SK-N-SH (cell line): Measurements from ENCODE around the gene ZNF879. TPM values are rescaled to one million over a fixed set of nuclear protein-coding genes. Genes with fewer than 3 reads are reported as not detected.

ENCODE experiments used
- CTCF ChIA-PET: fragments of 300-600, 350-600 bp; formaldehyde crosslinking; extraction: SDS; loops from one replicate; lab custom pipeline; 2021; lab: Yijun Ruan, JAX
- POLR2A ChIA-PET: fragments of 350-600 bp; sonication (Branson Sonifier 250); formaldehyde crosslinking; extraction: SDS; loops from one replicate; lab custom pipeline; 2020; ENCODE audit warnings: antibody characterized with exemption, inconsistent platforms; lab: Yijun Ruan, JAX
- DNase-seq: peaks from one replicate; pipeline ENCODE4 v3.0.0; 2012
- H2AFZ ChIP-seq: fragments of 200-600 bp; sonication (generic); 2 replicates; pipeline ENCODE4 v1.8.1; 2016; ENCODE audit warnings: antibody characterized with exemption, mild to moderate bottlenecking, low read depth
- H3F3A ChIP-seq: fragments of 200-600 bp; sonication (generic); replicated peaks from 2 replicates; pipeline ENCODE3; 2016; ENCODE audit warnings: antibody characterized with exemption, mild to moderate bottlenecking; ENCODE audit not compliant: insufficient read depth
- H3K27ac ChIP-seq, 2 experiments: fragments of 200-500 bp in 1 of 2; fragments of 200-600 bp in 1 of 2; sonication (Bioruptor generic) in 1 of 2; sonication (generic), shearing (Covaris generic) in 1 of 2; 2 replicates each; pipeline versions ENCODE4 v1.5.1 to v1.6.1; 2014 to 2016; ENCODE audit warnings: low read depth in 2 of 2, inconsistent platforms in 1 of 2, low read length in 1 of 2, mild to moderate bottlenecking in 1 of 2, mixed read lengths in 1 of 2
- H3K27me3 ChIP-seq: fragments of 200-600 bp; sonication (generic), shearing (Covaris generic); 2 replicates; pipeline ENCODE4 v1.6.1; 2016; ENCODE audit warnings: mixed run types; ENCODE audit not compliant: insufficient read depth
- H3K36me3 ChIP-seq, 2 experiments: fragments of 200-500 bp in 1 of 2; fragments of 200-600 bp in 1 of 2; sonication (Bioruptor generic) in 1 of 2; sonication (generic) in 1 of 2; replicated peaks in 1 of 2; 2 replicates each; pipeline versions ENCODE3 to v1.5.1; 2014 to 2016; ENCODE audit warnings: low read length in 1 of 2, mild to moderate bottlenecking in 1 of 2; ENCODE audit not compliant: insufficient read depth in 2 of 2, control insufficient read depth in 1 of 2
- H3K4me1 ChIP-seq, 2 experiments: fragments of 200-500 bp in 1 of 2; fragments of 200-600 bp in 1 of 2; sonication (Bioruptor generic) in 1 of 2; sonication (generic), shearing (Covaris generic) in 1 of 2; 2 replicates each; pipeline versions ENCODE4 v1.5.1 to v1.6.1; 2014 to 2016; ENCODE audit warnings: low read depth in 1 of 2, low read length in 1 of 2, mixed run types in 1 of 2; ENCODE audit not compliant: insufficient read depth in 2 of 2, control insufficient read depth in 1 of 2
- H3K4me2 ChIP-seq: fragments of 200-600 bp; sonication (generic), shearing (Covaris generic); 2 replicates; pipeline ENCODE4 v1.6.1; 2017; ENCODE audit warnings: mixed run types
- H3K4me3 ChIP-seq, 2 experiments: fragments of 200-500 bp in 1 of 2; fragments of 200-600 bp in 1 of 2; sonication (Bioruptor generic) in 1 of 2; sonication (generic), shearing (Covaris generic) in 1 of 2; 2 replicates each; pipeline versions ENCODE4 v1.5.1 to v1.8.1; 2014 to 2016; ENCODE audit warnings: low read depth in 2 of 2, inconsistent platforms in 1 of 2, low read length in 1 of 2, mild to moderate bottlenecking in 1 of 2, mixed read lengths in 1 of 2, moderate library complexity in 1 of 2
- H3K79me2 ChIP-seq: fragments of 200-600 bp; sonication (generic); 2 replicates; pipeline ENCODE4 v1.8.1; 2017; ENCODE audit warnings: mild to moderate bottlenecking; ENCODE audit not compliant: insufficient read depth
- H3K9ac ChIP-seq: fragments of 200-600 bp; sonication (generic); 2 replicates; pipeline ENCODE4 v1.6.1; 2017; ENCODE audit warnings: mixed run types
- H3K9me2 ChIP-seq: fragments of 200-600 bp; sonication (generic); 2 replicates; pipeline ENCODE4 v1.6.1; 2017; ENCODE audit warnings: mixed run types
- H3K9me3 ChIP-seq: fragments of 200-600 bp; sonication (generic); 2 replicates; pipeline ENCODE4 v1.6.1; 2017; ENCODE audit warnings: mixed run types, mild to moderate bottlenecking, moderate library complexity
- H4K20me1 ChIP-seq: fragments of 200-600 bp; sonication (generic); 2 replicates; pipeline ENCODE4 v1.6.1; 2017; ENCODE audit warnings: mild to moderate bottlenecking, mixed run types; ENCODE audit not compliant: insufficient read depth
- FOXJ3 ChIP-seq: sonication (generic); formaldehyde crosslinking; IDR thresholded peaks from 2 replicates; pipeline ENCODE4 v1.5.1; 2020; ENCODE audit warnings: mild to moderate bottlenecking, missing genetic modification reagents
- GABPA ChIP-seq: IDR thresholded peaks from 2 replicates; pipeline ENCODE4 v1.4.0; 2012; ENCODE audit warnings: low read depth, mild to moderate bottlenecking
- MEF2A ChIP-seq: IDR thresholded peaks from 2 replicates; pipeline ENCODE4 v1.4.0; 2012; ENCODE audit warnings: low read depth, borderline replicate concordance
- MXI1 ChIP-seq: IDR thresholded peaks from 2 replicates; pipeline ENCODE4 v1.6.1; 2012; ENCODE audit warnings: mild to moderate bottlenecking, low read depth, low read length, improper control_type of control experiment
- REST ChIP-seq: IDR thresholded peaks from 2 replicates; pipeline ENCODE4 v1.6.1; 2012; ENCODE audit warnings: mild to moderate bottlenecking, low read depth, low read length, moderate library complexity
- RXRA ChIP-seq: IDR thresholded peaks from 2 replicates; pipeline ENCODE4 v1.4.0; 2012; ENCODE audit warnings: low read depth, mild to moderate bottlenecking, borderline replicate concordance
- SIN3A ChIP-seq: IDR thresholded peaks from 2 replicates; pipeline ENCODE4 v1.6.1; 2012; ENCODE audit warnings: low read depth, mild to moderate bottlenecking, low read length, moderate library complexity, borderline replicate concordance
- USF2 ChIP-seq: fragments of 150-350 bp; IDR thresholded peaks from 2 replicates; pipeline ENCODE4 v1.6.1; 2017; ENCODE audit warnings: antibody characterized with exemption, low read length, low read depth, borderline replicate concordance
- WGBS: methylation state at CpG from one replicate; pipeline ENCODE4 v1.1.6; 2017; ENCODE audit warnings: low lambda C conversion rate; 5-methylcytosine and 5-hydroxymethylcytosine counted together
- polyA plus RNA-seq, 3 experiments: library from polyadenylated mRNA; depleted of rRNA; stranded (reverse); fragments of >200 nt; gene quantifications; 2 replicates each; pipeline ENCODE4 v1.2.3, GENCODE V29; 2012
- TF ChIP-seq, protein P1 (sequence below): fragments of 200-600 bp; sonication (generic); IDR thresholded peaks from 2 replicates; pipeline ENCODE4 v1.6.1; 2017; ENCODE audit warnings: antibody characterized with exemption, mild to moderate bottlenecking, moderate library complexity
- TF ChIP-seq, protein P2 (sequence below): IDR thresholded peaks from 2 replicates; pipeline ENCODE4 v1.4.0; 2012; ENCODE audit warnings: low read depth, borderline replicate concordance
- TF ChIP-seq, protein P3 (sequence below): IDR thresholded peaks from 2 replicates; pipeline ENCODE4; 2012
- TF ChIP-seq, protein P4 (sequence below): fragments of 150-350 bp; IDR thresholded peaks from 2 replicates; pipeline ENCODE4 v1.6.1; 2016; ENCODE audit warnings: mild to moderate bottlenecking, low read depth, low read length

The ZNF879 gene
- polyA plus RNA-seq, 1 of the 3 experiments (the other 2 are of a cell fraction) = 0.44 TPM

- Histone ChIP-seq H3K36me3 (no peaks in the 10 kb centered on the region), H3K27me3 (no peaks in the 10 kb centered on the region), H3F3A (no peaks in the 10 kb centered on the region), H3K27ac (no peak overlapping the region), H3K4me3 (no peak overlapping the region), H3K4me2 (no peak overlapping the region), H3K9me3 (no peaks in the 10 kb centered on the region), H3K79me2 (no peaks in the 10 kb centered on the region), H4K20me1 (no peaks in the 10 kb centered on the region), H3K9ac (no peak overlapping the region), H3K4me1 (no peaks in the 10 kb centered on the region), H2AFZ (no peak overlapping the region), H3K9me2 (no peaks in the 10 kb centered on the region)
- 40% methylated on average over 7 of the region's 9 CpGs for WGBS
- POLR2A ChIA-PET = no interaction called here
- DNase-seq = no peak
- TF ChIP-seq FOXJ3 (CRISPR knock-in tag) (no peak), SIN3A (no peak), GABPA (no peak), RXRA (no peak), MEF2A (no peak), USF2 (no peak), REST (no peak), MXI1 (no peak)
- TF ChIP-seq, protein P1, sequence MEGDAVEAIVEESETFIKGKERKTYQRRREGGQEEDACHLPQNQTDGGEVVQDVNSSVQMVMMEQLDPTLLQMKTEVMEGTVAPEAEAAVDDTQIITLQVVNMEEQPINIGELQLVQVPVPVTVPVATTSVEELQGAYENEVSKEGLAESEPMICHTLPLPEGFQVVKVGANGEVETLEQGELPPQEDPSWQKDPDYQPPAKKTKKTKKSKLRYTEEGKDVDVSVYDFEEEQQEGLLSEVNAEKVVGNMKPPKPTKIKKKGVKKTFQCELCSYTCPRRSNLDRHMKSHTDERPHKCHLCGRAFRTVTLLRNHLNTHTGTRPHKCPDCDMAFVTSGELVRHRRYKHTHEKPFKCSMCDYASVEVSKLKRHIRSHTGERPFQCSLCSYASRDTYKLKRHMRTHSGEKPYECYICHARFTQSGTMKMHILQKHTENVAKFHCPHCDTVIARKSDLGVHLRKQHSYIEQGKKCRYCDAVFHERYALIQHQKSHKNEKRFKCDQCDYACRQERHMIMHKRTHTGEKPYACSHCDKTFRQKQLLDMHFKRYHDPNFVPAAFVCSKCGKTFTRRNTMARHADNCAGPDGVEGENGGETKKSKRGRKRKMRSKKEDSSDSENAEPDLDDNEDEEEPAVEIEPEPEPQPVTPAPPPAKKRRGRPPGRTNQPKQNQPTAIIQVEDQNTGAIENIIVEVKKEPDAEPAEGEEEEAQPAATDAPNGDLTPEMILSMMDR = no peak
- TF ChIP-seq, protein P2, sequence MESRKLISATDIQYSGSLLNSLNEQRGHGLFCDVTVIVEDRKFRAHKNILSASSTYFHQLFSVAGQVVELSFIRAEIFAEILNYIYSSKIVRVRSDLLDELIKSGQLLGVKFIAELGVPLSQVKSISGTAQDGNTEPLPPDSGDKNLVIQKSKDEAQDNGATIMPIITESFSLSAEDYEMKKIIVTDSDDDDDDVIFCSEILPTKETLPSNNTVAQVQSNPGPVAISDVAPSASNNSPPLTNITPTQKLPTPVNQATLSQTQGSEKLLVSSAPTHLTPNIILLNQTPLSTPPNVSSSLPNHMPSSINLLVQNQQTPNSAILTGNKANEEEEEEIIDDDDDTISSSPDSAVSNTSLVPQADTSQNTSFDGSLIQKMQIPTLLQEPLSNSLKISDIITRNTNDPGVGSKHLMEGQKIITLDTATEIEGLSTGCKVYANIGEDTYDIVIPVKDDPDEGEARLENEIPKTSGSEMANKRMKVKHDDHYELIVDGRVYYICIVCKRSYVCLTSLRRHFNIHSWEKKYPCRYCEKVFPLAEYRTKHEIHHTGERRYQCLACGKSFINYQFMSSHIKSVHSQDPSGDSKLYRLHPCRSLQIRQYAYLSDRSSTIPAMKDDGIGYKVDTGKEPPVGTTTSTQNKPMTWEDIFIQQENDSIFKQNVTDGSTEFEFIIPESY = no peak
- TF ChIP-seq, protein P3, sequence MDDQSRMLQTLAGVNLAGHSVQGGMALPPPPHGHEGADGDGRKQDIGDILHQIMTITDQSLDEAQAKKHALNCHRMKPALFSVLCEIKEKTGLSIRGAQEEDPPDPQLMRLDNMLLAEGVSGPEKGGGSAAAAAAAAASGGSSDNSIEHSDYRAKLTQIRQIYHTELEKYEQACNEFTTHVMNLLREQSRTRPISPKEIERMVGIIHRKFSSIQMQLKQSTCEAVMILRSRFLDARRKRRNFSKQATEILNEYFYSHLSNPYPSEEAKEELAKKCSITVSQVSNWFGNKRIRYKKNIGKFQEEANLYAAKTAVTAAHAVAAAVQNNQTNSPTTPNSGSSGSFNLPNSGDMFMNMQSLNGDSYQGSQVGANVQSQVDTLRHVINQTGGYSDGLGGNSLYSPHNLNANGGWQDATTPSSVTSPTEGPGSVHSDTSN = no peak
- TF ChIP-seq, protein P4, sequence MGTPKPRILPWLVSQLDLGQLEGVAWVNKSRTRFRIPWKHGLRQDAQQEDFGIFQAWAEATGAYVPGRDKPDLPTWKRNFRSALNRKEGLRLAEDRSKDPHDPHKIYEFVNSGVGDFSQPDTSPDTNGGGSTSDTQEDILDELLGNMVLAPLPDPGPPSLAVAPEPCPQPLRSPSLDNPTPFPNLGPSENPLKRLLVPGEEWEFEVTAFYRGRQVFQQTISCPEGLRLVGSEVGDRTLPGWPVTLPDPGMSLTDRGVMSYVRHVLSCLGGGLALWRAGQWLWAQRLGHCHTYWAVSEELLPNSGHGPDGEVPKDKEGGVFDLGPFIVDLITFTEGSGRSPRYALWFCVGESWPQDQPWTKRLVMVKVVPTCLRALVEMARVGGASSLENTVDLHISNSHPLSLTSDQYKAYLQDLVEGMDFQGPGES = no peak
- CTCF ChIA-PET = interaction anchor here (1.3 kb wide), 1 partner anchor 28 kb away, joined by 4 read pairs; the partner anchor contains the start of gene ZNF879
These were observed 28.2 kb downstream of the ZNF879 start for GRCh38 chr5:179051784-179052183.
